Activated gamma-delta T cell treated with anti-CD3 and anti-CD28 coated beads, Interleukin-2, amount 50 U/mL, for 16 hours (primary cell): ENCODE data around the gene SIGLEC11.
"Not testable (repeated sequence)": the region's sequence is repeated elsewhere in the genome, so short reads cannot be mapped to it uniquely, and the experiment has no call there.

Source experiments
- DNase-seq: peaks from one replicate; pipeline ENCODE4 v3.0.0-alpha.2; 2020; ENCODE audit warnings: low read depth

SIGLEC11 gene

DNA sequence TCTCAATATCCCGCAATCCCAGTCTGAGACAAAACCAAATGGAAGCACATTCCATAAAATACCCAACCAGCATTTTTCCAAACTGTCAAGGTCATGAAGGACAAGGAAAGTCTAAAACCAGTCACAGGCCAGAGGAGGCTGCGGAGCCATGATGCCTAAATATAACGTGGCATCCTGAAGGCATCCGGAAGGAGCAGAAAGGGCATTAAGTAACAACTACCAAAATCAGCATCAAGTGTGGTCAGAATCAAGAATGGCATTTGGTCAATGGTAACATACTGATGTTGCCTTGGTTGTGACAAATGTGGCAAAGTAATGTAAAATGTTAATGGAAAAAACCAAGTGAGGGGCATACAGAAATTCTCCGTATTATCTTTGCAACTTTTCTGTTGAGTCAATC, 35.5 kb downstream of the SIGLEC11 start:
- DNase-seq: no peak

DNA sequence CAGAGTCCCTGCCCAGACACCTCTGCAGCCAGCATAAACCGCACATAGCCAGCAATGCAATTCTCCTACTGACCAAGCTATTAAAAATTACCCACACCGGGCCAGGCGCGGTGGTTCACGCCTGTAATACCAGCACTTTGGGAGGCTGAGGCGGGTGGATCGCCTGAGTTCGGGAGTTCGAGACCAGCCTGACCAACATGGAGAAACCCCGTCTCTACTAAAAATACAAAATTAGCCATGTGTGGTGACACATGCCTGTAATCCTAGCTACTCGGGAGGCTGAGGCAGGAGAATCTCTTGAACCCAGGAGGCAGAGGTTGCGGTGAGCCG, 36.1 kb downstream of the SIGLEC11 start:
- DNase-seq: not testable (repeated sequence)

DNA sequence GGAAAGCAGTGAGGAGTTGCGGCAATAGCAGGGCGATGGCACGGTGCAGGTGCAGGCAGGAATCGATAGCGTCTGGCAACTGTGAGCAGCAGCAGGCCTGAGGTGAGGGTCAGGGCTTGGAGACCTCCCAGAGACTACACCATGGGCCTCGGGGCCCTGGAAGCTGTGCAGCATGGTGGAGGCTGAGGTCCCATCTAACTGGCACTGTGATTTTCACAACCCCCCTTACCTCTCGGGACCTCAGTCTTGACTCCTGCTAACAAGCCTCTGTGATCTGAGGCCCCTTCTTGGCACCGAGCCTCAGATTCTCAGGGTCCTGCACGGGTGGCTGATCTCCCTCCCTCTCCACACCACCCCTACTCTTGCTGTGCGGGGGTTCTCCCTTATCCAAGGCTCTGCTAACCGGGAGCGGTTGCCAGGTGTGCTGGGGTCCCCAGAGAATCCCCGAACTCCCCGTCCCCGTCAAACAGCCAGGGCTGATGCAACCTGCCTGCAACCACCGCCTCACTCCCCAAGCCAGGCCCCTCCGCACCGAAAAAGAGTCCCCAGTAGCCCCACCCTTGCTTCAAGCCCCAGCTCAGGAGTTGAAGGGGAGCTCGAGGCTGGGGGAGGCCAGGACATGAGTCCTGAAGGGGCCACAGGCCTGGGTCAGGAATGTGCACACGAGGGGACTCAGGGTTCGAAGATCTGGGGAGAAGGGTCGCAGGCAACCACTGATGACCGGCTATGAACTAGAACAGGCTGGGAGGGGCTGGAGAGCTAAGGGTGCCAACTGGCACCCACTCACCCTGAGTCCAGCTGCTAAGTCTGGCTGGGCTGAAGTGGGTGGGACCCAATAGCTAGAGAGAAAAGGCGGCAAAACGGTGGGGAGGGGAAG, 36.7 kb downstream of the SIGLEC11 start:
- no peak for DNase-seq

DNA sequence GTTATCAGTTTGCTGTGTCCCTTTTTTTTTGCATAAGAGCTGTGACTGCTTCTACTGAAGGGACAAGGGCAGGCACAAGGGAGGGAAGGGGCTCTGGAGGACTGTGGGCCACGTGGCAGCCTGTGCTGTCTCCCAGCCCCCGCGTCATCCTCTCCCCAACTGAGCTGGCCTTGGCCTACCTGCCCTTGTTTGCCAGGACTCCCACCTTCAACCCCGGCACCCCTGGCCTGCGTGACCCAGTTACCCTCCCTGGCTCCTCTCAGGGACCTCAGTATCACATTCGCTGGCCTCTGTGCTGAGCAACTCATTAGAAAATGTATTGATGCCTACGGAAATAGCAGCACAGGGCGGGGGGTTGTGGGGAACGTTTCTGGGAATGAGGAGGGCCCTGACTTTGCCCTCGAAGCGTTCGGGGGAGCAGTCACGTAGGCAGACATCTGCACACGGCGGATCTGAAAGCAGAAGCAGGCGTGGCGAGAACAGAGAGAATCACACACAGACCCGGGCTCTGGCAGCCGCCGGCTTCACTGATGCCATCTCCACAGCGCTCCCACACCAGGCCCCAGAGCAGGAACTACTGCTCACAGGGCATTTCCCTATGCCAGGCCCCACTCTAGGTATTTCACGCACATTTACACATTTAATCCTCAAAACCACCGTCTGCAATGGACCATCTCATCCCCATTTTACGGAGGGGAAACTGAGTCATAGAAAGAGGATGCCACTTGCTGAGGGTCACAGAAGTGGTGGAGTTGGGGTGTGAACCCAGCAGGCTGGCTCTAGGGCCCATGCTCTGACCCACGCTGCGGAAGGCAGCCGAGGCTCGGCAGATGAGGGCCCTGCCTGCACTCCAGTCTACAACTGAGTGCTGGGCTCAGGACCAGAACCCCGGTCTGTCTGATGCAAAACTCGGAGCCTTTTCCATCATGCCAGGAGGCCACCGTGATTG, 37.6 kb downstream of the SIGLEC11 start:
- DNase-seq: no peak

DNA sequence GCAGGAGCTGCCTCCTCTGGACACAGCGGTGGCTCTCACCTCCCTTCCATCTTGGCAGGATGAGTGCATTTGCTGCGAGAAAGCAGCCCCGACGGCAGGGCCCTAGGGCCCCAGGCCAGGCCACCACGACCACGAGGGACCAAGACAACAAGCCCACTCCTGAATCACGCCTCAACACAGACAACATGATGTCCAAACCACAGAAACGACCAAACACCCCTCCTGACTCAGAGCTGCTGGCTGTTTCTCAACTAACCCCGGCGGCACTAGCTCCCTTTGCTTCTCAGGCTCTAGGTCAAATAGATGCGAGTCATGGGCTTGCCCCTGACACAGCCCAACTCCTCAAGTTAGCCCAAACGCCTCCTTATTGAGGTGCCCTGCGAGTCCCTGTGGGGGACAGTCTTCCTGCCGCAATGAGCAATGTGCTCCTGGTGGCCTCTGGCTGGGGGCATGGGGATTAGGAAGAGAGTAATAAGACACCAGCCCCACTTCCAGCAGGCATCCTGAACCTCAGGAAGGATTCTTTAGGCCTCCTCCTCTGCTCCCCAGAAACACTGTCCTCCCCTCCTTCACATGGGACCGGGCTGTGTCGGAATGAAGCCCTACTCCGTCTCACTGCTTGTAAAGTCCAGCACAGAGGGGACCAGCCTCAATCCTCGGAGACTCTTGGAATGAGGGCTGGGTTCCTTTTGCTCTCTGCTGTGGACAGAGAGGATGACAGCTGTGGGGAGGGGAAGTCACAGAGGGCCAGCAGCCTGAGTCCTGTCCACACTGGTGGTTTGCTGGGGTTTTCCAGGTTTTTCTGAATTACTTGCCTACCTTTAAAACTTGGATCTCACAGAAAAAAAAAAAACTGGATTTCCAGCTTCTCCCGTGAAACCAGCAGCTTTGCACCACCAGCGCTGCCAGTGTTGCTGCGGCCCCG, 38.8 kb downstream of the SIGLEC11 start:
- DNase-seq: no peak

DNA sequence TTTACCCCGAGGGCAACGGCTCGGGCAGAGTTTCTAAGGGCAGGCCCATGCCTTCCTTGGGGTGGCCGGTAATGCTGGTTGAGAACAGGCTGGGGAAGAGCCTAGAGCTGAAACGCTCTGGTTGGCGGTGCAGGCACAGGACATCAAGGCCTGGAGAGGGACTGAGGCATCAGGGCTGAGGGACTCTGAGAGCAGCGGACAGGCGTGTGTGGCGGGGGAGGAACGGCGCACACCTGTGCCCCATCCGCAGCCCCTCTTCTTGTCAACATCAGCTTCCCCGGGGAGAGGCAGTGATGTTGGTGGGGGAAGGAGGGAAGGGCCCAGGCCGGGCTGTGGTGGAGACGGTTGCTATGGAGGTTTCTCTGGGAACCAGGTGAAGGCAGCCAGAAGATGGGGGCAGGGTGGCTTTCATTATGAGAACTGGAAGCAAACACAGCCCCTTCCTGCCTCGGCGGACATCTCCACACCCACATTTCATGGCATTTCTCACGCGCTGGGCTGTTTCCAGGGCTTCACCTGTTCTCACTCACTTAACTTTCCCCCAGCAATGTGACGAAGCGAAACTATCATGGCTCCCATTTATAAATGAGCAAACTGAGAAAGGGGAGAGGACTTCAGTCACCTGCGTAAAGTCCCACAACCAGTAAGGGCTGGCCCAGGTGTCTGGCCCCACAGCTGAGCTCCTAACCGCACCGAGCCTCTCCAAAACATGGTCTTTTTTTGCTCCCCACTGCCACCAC, 40.2 kb downstream of the SIGLEC11 start:
- no peak for DNase-seq

DNA sequence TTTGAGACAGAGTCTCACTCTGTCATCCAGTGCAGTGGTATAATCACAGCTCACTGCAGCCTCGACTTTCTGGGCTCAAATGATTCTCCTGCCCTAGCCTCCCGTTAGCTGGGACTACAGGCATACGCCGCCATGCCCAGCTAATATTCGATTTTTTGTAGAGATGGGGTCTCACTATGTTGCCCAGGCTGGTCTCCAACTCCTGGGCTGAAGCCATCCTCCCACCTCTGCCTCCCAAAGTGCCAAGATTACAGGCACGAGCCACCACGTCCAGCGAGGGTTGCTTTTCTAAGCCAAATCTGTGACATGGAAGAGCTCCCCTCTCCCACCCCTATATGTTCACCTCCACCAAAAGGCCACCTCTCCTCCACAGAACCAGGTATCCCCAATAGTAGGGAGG, 42.9 kb downstream of the SIGLEC11 start:
- DNase-seq: no peak

DNA sequence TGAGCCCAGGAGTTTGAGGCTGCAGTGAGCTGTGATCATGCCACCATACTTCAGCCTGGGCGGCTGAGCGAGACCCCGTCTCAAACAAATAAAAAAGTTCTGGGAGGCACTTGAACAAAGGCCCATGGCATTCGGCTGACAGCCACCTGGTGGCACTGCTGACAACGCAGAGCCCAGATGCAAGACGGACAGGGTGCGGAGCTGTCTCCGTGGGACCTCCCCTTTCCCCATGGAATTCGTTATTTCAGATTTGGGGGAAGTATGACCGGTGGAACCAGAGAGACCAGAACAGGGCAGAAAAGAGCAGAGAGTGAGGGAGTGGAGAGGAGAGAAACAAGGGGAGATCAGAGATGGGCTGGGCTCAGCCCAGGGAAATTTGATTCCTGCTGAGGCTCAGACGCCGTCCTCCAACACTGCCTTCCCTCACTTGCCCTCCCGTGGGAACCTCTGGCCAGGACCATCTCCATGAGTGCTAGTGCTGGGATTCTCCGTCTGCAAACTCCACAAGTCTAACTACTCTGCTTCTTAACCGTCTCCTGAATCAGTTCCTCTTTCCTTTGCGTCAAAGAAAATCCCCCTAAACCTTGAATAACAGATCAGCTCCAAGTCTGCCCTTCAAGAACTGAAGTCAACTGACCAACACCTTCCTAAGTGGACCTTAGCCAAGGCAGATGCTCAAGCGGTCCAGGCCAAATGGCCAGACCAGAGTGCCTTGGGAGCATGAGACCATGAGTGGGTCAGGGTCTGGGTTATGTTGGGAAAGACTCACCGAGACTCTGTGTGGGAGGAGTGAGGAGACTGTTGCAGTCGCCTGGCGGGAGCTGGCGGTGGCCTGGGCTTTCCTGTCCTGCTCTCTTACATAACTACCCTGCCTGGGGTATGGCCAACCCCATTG, 43.9 kb downstream of the SIGLEC11 start:
- no peak for DNase-seq

DNA sequence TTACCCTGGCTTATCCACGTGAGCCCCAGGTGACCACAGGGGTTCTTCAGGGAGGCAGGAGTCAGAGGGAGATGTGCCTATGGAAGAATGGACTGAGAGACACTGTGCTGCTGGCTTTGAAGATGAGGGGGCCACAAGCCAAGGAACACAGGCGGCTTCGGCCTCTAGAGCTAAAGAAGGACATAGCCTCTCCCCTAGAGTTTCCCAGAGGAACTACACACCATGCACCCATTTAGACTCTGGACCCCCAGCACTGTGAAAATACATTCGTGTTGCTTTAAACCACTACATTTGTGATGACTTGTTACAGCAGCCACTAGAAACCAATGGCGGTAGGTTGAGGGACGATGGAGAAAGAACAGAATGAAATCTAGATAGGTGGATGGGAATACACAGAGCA, 45.7 kb downstream of the SIGLEC11 start:
- DNase-seq: no peak

DNA sequence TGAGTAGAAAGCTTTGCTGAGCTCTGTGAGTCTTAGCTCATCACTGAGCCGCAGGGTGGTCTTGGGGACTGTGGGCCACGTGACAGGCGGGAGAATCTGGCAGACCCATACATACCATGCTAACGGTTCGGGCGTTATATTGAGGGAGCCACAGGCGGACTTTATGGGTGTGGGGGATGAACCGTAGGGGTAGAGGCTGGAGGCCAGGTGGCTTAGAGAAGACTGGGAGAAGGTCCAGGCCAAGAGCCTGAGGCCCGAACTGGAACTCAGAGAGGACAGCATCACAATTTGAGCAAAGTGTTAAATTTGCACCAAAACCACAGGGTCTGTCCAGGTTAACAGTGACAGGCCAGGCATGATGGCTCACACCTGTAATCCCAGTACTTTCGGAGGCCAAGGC, 47.3 kb downstream of the SIGLEC11 start:
- DNase-seq: no peak

DNA sequence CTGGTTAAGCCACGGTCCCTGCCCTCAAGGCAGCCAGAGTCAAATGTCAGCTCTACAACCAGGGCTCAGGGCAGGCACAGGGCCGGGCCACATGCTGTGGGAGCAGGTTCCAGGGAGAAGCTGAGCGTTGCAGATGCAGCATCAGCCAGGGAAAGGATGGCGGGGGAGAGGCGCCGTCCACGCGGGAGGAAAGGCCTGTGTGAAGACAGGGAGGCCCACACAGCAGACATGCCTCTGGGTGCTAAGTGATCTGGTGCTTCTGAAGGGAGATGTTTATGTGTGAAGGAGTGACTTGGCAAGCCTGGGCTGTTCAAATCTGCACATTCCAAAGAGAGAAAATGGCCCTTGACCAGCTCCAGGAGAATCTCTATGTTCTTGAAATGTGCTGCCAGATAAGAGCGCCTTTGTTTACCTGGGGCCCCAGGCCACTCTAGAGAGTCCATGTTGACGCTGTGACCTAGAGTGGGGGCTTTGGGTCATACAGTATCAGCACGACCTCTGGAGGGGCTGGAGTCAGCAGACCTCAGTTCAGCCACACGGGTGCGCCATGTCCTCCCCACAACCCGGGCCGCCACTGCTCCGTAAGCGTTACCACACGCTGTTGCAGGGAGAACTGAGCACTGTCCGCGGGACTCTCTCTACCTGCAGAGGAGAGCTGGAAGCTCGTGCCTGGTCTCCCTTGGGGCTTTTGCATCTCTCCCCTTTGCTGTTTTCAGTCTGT, 47.8 kb downstream of the SIGLEC11 start:
- no peak for DNase-seq

DNA sequence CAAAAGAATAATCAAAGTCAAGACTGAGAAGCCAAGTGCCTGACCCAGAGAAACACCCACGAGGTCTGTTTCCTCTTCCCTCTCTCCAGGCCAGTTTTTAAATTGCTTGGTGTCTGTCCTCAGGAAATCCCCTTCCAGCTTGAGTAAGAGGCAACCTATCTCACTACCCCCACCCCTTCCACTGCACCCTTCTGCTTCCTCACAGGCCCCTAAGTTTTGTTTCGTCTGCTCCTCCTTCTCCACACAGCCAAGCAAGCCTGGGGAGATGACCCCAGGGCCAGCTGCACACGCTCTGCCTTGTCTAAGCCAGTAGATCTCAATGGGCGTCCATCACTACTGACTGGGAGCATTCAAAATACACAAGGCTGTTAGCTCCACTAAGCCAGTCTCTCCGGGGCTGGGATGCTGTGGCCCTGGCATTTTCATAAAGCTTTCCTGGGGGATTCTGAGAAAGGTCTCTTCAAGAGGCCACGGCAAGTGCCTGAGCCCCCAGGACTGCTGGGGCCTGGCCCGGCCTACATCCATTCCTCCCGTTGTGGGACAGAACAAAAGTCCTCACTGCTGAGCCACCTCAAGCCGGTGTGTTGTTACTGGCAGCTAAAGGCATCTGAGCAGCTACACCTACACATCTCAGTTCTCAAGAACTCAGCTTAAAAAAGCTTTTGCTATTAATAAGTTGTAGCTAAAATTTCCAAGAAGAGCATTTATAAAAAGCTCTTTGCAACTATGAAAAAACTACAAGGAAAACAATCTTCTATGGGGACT, 49.4 kb downstream of the SIGLEC11 start:
- DNase-seq: no peak

DNA sequence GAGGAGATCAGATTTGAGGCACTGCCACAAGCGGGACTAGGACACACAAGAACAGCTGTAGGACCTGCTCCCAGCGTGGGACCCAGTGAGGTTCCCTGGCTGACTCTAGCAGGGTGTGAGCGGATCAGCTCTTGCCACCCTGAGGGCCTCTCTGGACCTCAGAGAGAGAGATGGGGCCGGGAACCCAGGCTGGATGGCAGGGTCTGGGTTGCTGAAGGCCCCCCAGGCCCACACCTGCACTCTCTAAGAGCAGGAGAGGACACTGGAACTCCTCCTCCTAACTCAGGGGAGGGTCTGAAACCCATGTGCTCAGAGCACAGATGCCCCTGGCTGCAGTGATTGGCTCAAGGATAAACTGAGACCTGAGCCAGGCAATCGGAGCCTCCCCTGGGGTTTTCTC, 50.8 kb downstream of the SIGLEC11 start:
- DNase-seq: no peak

DNA sequence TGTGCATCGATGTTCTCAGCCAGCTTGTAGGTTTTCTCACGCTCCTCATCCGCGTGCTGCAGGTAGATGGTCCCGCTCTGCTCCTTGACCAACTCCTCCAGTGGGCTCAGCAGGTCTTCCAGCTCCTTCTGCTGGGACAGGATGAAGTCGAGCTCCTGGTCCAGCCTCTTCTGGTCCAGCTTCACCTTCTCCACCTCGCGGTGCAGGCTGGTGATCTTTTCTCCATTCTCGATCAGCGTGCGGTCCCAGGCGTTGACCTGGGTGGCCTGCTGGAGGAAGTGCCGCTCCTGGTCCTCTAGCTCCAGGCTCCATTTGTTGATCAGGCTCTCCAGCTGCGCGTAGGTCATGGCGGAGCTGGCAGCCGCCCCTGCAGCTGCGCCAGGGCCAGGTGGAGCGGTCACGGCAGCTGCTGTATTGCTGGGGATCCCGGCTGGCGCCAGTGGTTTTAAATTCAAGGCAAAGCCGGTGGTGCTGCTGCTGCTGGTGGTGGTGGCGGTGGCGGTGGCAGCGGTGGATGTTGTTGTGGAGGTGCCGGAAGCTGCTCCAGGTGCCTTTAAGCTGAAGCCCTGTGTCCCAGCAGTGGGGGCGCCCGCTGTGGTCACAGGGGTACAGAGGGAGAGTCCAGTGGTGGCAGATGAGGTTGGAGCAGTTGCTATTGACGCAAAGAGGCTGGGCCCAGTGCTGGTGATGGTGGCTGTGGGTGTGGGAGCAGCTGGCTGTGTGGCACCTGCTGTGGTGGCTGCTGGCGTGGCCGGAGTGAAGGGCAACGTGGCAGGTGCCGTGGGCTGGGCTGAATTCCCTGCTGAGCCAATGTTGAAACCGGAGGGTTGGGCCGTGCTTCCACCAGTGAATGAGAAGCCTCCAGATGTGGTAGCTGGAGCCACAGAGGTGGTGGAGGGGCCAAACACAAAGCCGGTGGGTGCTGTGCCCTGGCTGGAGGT, 52.2 kb downstream of the SIGLEC11 start:
- no peak for DNase-seq

DNA sequence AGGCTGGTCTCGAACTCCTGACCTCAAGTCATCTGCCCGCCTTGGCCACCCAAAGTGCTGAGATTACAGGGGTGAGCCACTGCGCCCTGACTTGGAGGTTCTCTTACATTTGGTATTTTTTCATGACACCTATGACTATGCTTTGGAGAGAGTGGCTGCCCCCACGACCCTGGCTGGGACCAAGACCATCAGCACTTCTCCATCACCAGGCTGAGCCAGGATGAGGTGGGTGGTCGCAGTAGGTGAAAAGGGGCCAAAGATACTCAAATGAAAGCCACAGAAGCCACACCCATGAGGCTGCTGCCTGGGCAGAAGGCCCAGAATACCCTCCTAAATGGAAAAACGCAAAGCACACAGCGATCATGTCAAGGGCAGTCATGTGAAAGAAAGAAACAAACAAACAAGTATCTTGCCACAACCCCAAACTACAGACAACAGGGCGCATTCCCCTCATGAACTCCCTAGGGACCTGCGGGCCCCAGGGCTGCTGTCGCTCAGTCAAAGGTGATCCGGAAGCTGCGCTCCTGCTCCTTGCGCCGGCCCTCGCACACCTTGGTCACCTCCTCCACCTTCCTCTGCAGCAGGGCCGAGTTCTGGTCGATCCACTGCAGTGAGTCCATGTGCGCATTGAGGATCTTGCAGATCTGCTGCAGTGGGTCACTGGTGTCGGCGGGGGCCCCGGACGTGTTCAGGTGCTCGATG, 53.1 kb downstream of the SIGLEC11 start:
- DNase-seq: no peak

DNA sequence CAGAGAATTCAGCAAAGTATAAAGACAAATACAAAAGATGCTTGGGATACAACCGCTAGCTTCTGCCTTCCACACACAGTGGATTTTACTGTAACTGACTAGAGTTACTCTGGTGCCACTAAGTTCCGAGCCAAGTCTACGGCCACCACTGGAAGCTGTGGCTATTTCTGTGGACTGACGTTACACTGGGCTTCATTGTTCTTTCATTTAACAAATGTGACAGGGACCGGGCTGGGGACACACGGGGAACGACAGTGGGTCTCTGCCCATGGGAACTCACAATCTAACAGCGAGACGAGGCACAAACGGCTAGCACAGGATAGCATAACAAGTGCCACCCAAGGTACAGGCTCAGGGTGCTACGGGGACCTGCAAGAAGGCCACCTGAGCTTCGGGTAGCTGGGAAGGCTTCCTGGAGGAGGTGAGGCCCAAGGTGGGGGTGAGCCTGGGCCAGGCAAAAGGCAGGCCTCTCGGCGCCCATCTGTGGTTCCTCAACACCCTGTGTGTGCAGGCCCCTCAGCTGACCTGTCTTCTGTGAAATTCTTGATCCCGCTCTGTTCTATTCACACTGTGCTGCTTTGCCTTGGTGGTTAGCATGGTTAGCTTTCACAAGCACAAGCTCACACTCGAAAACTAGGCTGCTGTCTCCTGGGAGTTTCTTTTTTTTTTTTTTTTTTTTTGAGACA, 54.0 kb downstream of the SIGLEC11 start:
- no peak for DNase-seq
